K562 (cell line): ENCODE results near the gene ARMS2. TPM values are rescaled to one million over a fixed set of nuclear protein-coding genes. Genes with fewer than 3 reads are reported as not detected.

Source experiments
- ATAC-seq: fragments of 200-7000 bp; cut with Tn5 transposase; 3 replicates; pipeline ENCODE4 v1.9.1; 2020; ENCODE audit warnings: moderate library complexity
- BruUV-seq: library from RNA; stranded (reverse); fragments of 400-500 nt; replicated peaks from 2 replicates; lab custom pipeline; 2021; lab: Mats Ljungman, UMichigan
- CTCF ChIA-PET: fragments of 300-600 bp; formaldehyde crosslinking; extraction: SDS; loops from one replicate; lab custom pipeline; 2021; ENCODE audit warnings: low intra/inter-chr PET ratio; lab: Yijun Ruan, JAX
- POLR2A ChIA-PET: fragments of 300-600, 350-650 bp; sonication (Branson Sonifier 250); formaldehyde crosslinking; extraction: SDS; loops from one replicate; lab custom pipeline; 2021; ENCODE audit warnings: antibody characterized with exemption, inconsistent platforms; lab: Yijun Ruan, JAX
- DNase-seq, 4 experiments: peaks; one replicate each; pipeline versions ENCODE4 v3.0.0 to v3.0.0-alpha.2; 2011 to 2018; ENCODE audit warnings: low spot score in 3 of 4, mixed read lengths in 3 of 4; ENCODE audit errors: extremely low read depth in 1 of 4
- FAIRE-seq: peaks from 2 replicates; lab custom pipeline; 2011; peaks lifted over from hg19 to GRCh38; lab: Jason Lieb, UNC
- H2AFZ ChIP-seq: 2 replicates; pipeline ENCODE4 v1.6.0; 2011; ENCODE audit warnings: low read depth, low read length, control low read depth, inconsistent platforms
- H3K27ac ChIP-seq: fragments of 200-600 bp; 3 replicates; pipeline ENCODE4 v1.8.0; 2011; ENCODE audit warnings: low read depth, mild to moderate bottlenecking, control low read depth, inconsistent platforms, low read length, moderate library complexity, mixed read lengths; ENCODE audit errors: extremely low read depth
- H3K27me3 ChIP-seq, 2 experiments: fragments of 300-600 bp in 1 of 2; 2 replicates in 1 of 2; 3 replicates in 1 of 2; pipeline versions ENCODE4 v1.6.0 to v1.8.0; 2011; ENCODE audit warnings: inconsistent platforms in 2 of 2, low read length in 2 of 2, mild to moderate bottlenecking in 1 of 2, mixed read lengths in 1 of 2, moderate library complexity in 1 of 2; ENCODE audit not compliant: control insufficient read depth in 2 of 2, insufficient read depth in 2 of 2
- H3K36me3 ChIP-seq: fragments of 300-600 bp; 3 replicates; pipeline ENCODE4 v1.8.0; 2011; ENCODE audit warnings: mild to moderate bottlenecking, low read length, inconsistent platforms; ENCODE audit not compliant: control insufficient read depth, insufficient read depth
- H3K4me1 ChIP-seq, 2 experiments: fragments of 200-600 bp in 1 of 2; replicated peaks in 1 of 2; 2 replicates in 1 of 2; 3 replicates in 1 of 2; pipeline versions ENCODE4 v1.5.1 to v1.8.0; 2011; ENCODE audit warnings: inconsistent platforms in 2 of 2, low read length in 2 of 2, mild to moderate bottlenecking in 1 of 2, mixed read lengths in 1 of 2, moderate library complexity in 1 of 2; ENCODE audit not compliant: control insufficient read depth in 2 of 2, insufficient read depth in 2 of 2
- H3K4me2 ChIP-seq: 2 replicates; pipeline ENCODE4 v1.6.1; 2011; ENCODE audit warnings: low read length, control low read depth, inconsistent platforms, mixed read lengths; ENCODE audit not compliant: insufficient read depth
- H3K4me3 ChIP-seq: fragments of 200-600 bp; sonication (generic), shearing (Covaris generic); 2 replicates; pipeline ENCODE4 v1.5.1; 2016; ENCODE audit warnings: control low read depth, inconsistent platforms
- H3K79me2 ChIP-seq: fragments of 200-600 bp; 3 replicates; pipeline ENCODE4 v1.8.0; 2011; ENCODE audit warnings: low read length, inconsistent platforms; ENCODE audit not compliant: control insufficient read depth, insufficient read depth
- H3K9ac ChIP-seq, 2 experiments: 2 replicates each; pipeline versions ENCODE4 v1.6.0 to v1.6.1; 2011; ENCODE audit warnings: low read depth in 2 of 2, low read length in 2 of 2, control low read depth in 1 of 2, inconsistent platforms in 1 of 2, mild to moderate bottlenecking in 1 of 2, mixed read lengths in 1 of 2; ENCODE audit not compliant: insufficient read depth in 1 of 2
- H3K9me1 ChIP-seq: one replicate; pipeline ENCODE4 v1.6.0; 2011; ENCODE audit warnings: inconsistent platforms, mild to moderate bottlenecking, low read length, moderate library complexity; ENCODE audit not compliant: control insufficient read depth, insufficient read depth
- H3K9me3 ChIP-seq: replicated peaks from 2 replicates; pipeline ENCODE4 v1.5.1; 2011; ENCODE audit warnings: low read depth, low read length, inconsistent platforms; ENCODE audit not compliant: control insufficient read depth, insufficient read depth
- H4K20me1 ChIP-seq: replicated peaks from 2 replicates; pipeline ENCODE4 v1.6.1; 2011; ENCODE audit warnings: low read length, inconsistent platforms, mixed read lengths; ENCODE audit not compliant: control insufficient read depth, insufficient read depth
- BCL6 ChIP-seq: fragments of 250-450 bp; sonication (Bioruptor Pico); IDR thresholded peaks from 2 replicates; pipeline ENCODE4 v1.4.0; 2020
- CCAR2 ChIP-seq: fragments of 200-400 bp; formaldehyde crosslinking; IDR thresholded peaks from 2 replicates; pipeline ENCODE4 v1.6.1; 2017; ENCODE audit warnings: mild to moderate bottlenecking, low read depth, low read length
- CHD1 ChIP-seq: fragments of 200-600 bp; sonication (generic); IDR thresholded peaks from one replicate; pipeline ENCODE4 v1.6.1; 2012; ENCODE audit warnings: mild to moderate bottlenecking, moderate library complexity, low read length, inconsistent platforms
- CHD4 ChIP-seq: fragments of 200-600 bp; sonication (generic); IDR thresholded peaks from 3 replicates; pipeline ENCODE4 v1.6.1; 2012; ENCODE audit warnings: low read depth, mild to moderate bottlenecking, mixed read lengths, low read length, inconsistent platforms; ENCODE audit not compliant: insufficient read depth, insufficient replicate concordance, poor library complexity, severe bottlenecking
- EP400 ChIP-seq: fragments of 450-650 bp; IDR thresholded peaks from 2 replicates; pipeline ENCODE4 v1.6.1; 2017; ENCODE audit warnings: antibody characterized with exemption, mild to moderate bottlenecking, moderate library complexity
- HINFP ChIP-seq: fragments of 450-650 bp; conservative IDR thresholded peaks from 2 replicates; pipeline ENCODE4 v1.6.1; 2016; ENCODE audit warnings: missing genetic modification characterization, low read depth, mild to moderate bottlenecking, control low read depth, missing compliant biosample characterization
- MAFK ChIP-seq: IDR thresholded peaks from 2 replicates; pipeline ENCODE4 v1.6.1; 2011; ENCODE audit warnings: low read length, improper control_type of control experiment
- NFE2 ChIP-seq: IDR thresholded peaks from 2 replicates; pipeline ENCODE4 v1.6.1; 2014; ENCODE audit warnings: antibody characterized with exemption, low read depth
- NONO ChIP-seq, 2 experiments: fragments of 200-400 bp in 1 of 2; fragments of 450-650 bp in 1 of 2; formaldehyde crosslinking in 1 of 2; IDR thresholded peaks; 2 replicates each; pipeline ENCODE4 v1.6.1; 2017; ENCODE audit warnings: low read depth in 2 of 2, mild to moderate bottlenecking in 2 of 2, moderate library complexity in 2 of 2, low read length in 1 of 2
- PTRF ChIP-seq: fragments of 450-650 bp; IDR thresholded peaks from 2 replicates; pipeline ENCODE4 v1.6.1; 2016; ENCODE audit warnings: mild to moderate bottlenecking, missing genetic modification characterization, missing compliant biosample characterization
- RAD21 ChIP-seq, 2 experiments: fragments of 250-450 bp in 1 of 2; fragments of 450-650 bp in 1 of 2; sonication (Bioruptor Pico) in 1 of 2; formaldehyde crosslinking in 1 of 2; IDR thresholded peaks in 1 of 2; conservative IDR thresholded peaks in 1 of 2; 2 replicates each; pipeline versions ENCODE4 v1.4.0 to v1.8.0; 2020 to 2022; ENCODE audit warnings: mild to moderate bottlenecking in 2 of 2, moderate library complexity in 1 of 2
- SMC3 ChIP-seq: conservative IDR thresholded peaks from 2 replicates; pipeline ENCODE4 v1.6.1; 2011; ENCODE audit warnings: low read depth, low read length, improper control_type of control experiment; ENCODE audit not compliant: insufficient read depth
- STAT6 ChIP-seq: sonication (generic); formaldehyde crosslinking; IDR thresholded peaks from 2 replicates; pipeline ENCODE4 v1.8.1; 2023; ENCODE audit warnings: mild to moderate bottlenecking, missing genetic modification reagents
- USF2 ChIP-seq: sonication (generic); formaldehyde crosslinking; IDR thresholded peaks from 2 replicates; pipeline ENCODE4 v1.5.0; 2020; ENCODE audit warnings: missing genetic modification reagents
- ZBTB1 ChIP-seq: sonication (generic); formaldehyde crosslinking; IDR thresholded peaks from 2 replicates; pipeline ENCODE4 v1.8.1; 2023; ENCODE audit warnings: missing genetic modification reagents, low read depth, mild to moderate bottlenecking, borderline replicate concordance
- ZNF184 ChIP-seq: sonication (generic); formaldehyde crosslinking; IDR thresholded peaks from 2 replicates; pipeline ENCODE4 v1.5.0; 2020; ENCODE audit warnings: missing genetic modification reagents
- ZNF584 ChIP-seq: fragments of 200-800 bp; sonication (Bioruptor generic); IDR thresholded peaks from 2 replicates; pipeline ENCODE4 v1.6.1; 2016; ENCODE audit warnings: low read depth, mild to moderate bottlenecking, missing genetic modification characterization, missing compliant biosample characterization
- ZNF707 ChIP-seq: fragments of 250-450 bp; sonication (Bioruptor Pico); conservative IDR thresholded peaks from 2 replicates; pipeline ENCODE4 v1.8.0; 2022; ENCODE audit warnings: inconsistent platforms, mild to moderate bottlenecking, moderate library complexity
- ZNF717 ChIP-seq: fragments of 250-450 bp; sonication (Bioruptor Pico); IDR thresholded peaks from 2 replicates; pipeline ENCODE4 v1.5.0; 2021
- ZNF785 ChIP-seq: fragments of 250-450 bp; sonication (Bioruptor Pico); IDR thresholded peaks from 2 replicates; pipeline ENCODE4 v1.4.0; 2020; ENCODE audit warnings: mild to moderate bottlenecking
- WGBS: fragments of 100-300 bp; shearing (Covaris generic); methylation state at CpG from one replicate; pipeline ENCODE4 v1.1.6; 2016; ENCODE audit warnings: low coverage, mixed read lengths; ENCODE audit not compliant: insufficient coverage; ENCODE audit errors: missing lambda C conversion rate; 5-methylcytosine and 5-hydroxymethylcytosine counted together
- in situ Hi-C: fragments of 300-500 bp; cut with MboI; formaldehyde crosslinking; loops from 4 replicates; pipeline ENCODE4 v1.15.0; 2018; ENCODE audit warnings: inconsistent platforms, mixed read lengths
- intact Hi-C: fragments of 100-400 bp; cut with micrococcal nuclease; formaldehyde crosslinking; loops from 2 replicates; pipeline ENCODE4 v1.14.2; 2022
- polyA plus RNA-seq, 8 experiments: library from polyadenylated mRNA; depleted of rRNA in 4 of 8; stranded (reverse) in 5 of 8; unstranded in 3 of 8; fragments of >200 nt; fragmentation: Nextera tagmentation in 2 of 8; fragmentation: Illumina TruSeq in 1 of 8; extraction: Ambion mirVana in 2 of 8; extraction: Trizol in 1 of 8; gene quantifications; 2 replicates each; pipeline versions ENCODE4 v1.2.1 to v1.2.3, GENCODE V29; 2011 to 2014; ENCODE audit warnings: inconsistent platforms in 1 of 8, missing spikeins in 1 of 8
- total RNA-seq, 7 experiments: library from RNA; depleted of rRNA in 6 of 7; stranded (reverse); fragments of >200 nt in 6 of 7; fragmentation: Illumina TruSeq in 2 of 7; extraction: Trizol in 2 of 7; gene quantifications; 2 replicates each; pipeline versions ENCODE4 v1.2.1 to v1.2.3, GENCODE V29; 2011 to 2021; ENCODE audit warnings: low replicate concordance in 1 of 7

The ARMS2 gene
- total and polyA plus RNA-seq, 9 of the 15 experiments (the other 6 are each of a cell fraction or from before 2014, with no cell fraction given) = not detected

GRCh38 chr10:122448600-122448999 lies 5.9 kb upstream of the ARMS2 start:
- Histone ChIP-seq H3K9ac (no peak overlapping the region), H3K36me3 (no peaks in the 10 kb centered on the region), H3K27me3 (no peaks in the 10 kb centered on the region), H3K79me2 (no peaks in the 10 kb centered on the region), H3K4me2 (no peak overlapping the region), H3K4me3 (no peak overlapping the region), H3K9me1 (no peaks in the 10 kb centered on the region), H3K27ac (no peak overlapping the region), H4K20me1 (no peaks in the 10 kb centered on the region), H2AFZ (no peak overlapping the region), H3K9me3 (no peaks in the 10 kb centered on the region), H3K4me1 (no peaks in the 10 kb centered on the region)
- POLR2A ChIA-PET = no interaction called here
- no peak for TF ChIP-seq HINFP
- TF ChIP-seq NONO (IDR thresholded peaks at IDR 0.05; ENCODE audit: low read depth in 2 of 2, low read length in 1 of 2) = no peak
- TF ChIP-seq PTRF (tag) = no peak
- no peak for TF ChIP-seq ZNF584 (CRISPR knock-in tag)
- no peak for TF ChIP-seq CCAR2
- no peak for TF ChIP-seq ZBTB1 (CRISPR knock-in tag)
- no peak for TF ChIP-seq SMC3
- TF ChIP-seq ZNF707 (CRISPR knock-in tag) = no peak
- no peak for TF ChIP-seq USF2 (CRISPR knock-in tag)
- no peak for TF ChIP-seq ZNF184
- TF ChIP-seq CHD1 = no peak
- no peak for TF ChIP-seq BCL6 (CRISPR knock-in tag)
- TF ChIP-seq CHD4 = no peak
- TF ChIP-seq EP400 = no peak
- TF ChIP-seq NFE2 = no peak
- no peak for TF ChIP-seq ZNF717 (CRISPR knock-in tag)
- TF ChIP-seq ZNF785 (CRISPR knock-in tag) = no peak
- no peak for TF ChIP-seq RAD21 (CRISPR knock-in tag; conservative IDR thresholded peaks at IDR 0.05 in 1 of 2, IDR thresholded peaks at IDR 0.05 in 1 of 2)
- no peak for TF ChIP-seq MAFK
- TF ChIP-seq STAT6 (CRISPR knock-in tag) = no peak
- ATAC-seq (no peak), FAIRE-seq (no peak), DNase-seq (no peak)
- BruUV-seq = no TSS peak
- CTCF ChIA-PET = no interaction called here
- WGBS = 0% methylated on average over 3 of the region's 3 CpGs
- in situ Hi-C loops = loop anchor here (25.0 kb wide), 1 partner anchor 311 kb away; no protein-coding TSS in a partner anchor
- intact Hi-C loops = no loop called here
